PFSK-1 (cell line): ENCODE data around the gene BCL2.

Experiments used
- POLR2AphosphoS5 ChIP-seq: IDR thresholded peaks from 2 replicates; pipeline ENCODE4 v1.6.1; 2012; ENCODE audit warnings: low read depth, mild to moderate bottlenecking, control low read depth, low read length, moderate library complexity
- REST ChIP-seq, 2 experiments: IDR thresholded peaks; 2 replicates each; pipeline versions ENCODE4 v1.6.1 to v1.8.0; 2011 to 2012; ENCODE audit warnings: low read depth in 2 of 2, low read length in 2 of 2, control low read depth in 1 of 2, inconsistent platforms in 1 of 2, mild to moderate bottlenecking in 1 of 2, moderate library complexity in 1 of 2; ENCODE audit not compliant: insufficient read depth in 1 of 2
- TAF1 ChIP-seq: IDR thresholded peaks from 2 replicates; pipeline ENCODE4 v1.6.1; 2012; ENCODE audit warnings: low read length, control low read depth, borderline replicate concordance; ENCODE audit not compliant: insufficient read depth

DNA sequence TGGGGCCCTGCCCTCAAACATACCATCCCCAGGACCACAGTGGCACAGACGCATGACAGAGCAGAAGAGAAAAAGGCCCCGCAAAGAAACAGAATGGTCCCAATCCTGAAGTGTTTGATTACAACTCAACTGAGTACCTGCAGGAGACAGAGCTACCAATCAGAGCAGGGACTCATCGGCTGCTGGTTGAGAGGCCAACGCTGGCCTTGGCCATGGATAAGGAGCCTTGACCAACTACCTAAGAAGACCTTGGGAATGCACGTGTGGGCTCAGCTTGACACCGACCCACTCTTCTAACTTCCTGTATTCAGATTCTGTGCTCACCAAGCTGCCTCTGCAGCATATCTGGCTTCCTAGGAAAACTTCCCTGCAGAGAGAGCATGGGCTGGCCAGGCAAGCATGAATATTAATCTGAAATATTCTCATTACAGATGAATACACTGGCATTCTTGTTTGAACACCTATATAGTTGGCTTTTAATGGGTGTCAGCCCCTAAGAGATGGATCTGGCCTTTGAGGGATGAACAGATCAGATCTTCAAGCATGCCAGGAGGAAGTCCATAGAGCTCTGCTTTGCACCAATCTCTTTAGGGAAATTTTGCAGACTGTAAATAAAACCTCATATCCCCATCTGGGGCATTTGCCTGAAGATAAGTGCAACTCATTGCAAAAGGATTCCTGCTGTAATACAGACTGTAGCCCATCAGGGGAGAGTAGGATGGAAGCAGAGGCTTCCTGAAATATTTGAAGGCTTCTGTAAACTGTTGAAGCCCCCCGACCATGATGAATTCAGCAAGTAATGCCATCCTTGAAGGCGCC lies 135.4 kb downstream of the BCL2 start:
- TF ChIP-seq REST (IDR thresholded peaks at IDR 0.05; ENCODE audit: insufficient read depth in 1 of 2, low read depth in 2 of 2, low read length in 2 of 2), result no peak
- TF ChIP-seq TAF1, result no peak
- no peak for TF ChIP-seq POLR2AphosphoS5
